GM12873 (cell line): Measurements from ENCODE around the gene CGNL1.

Experiments
- CTCF ChIP-seq: IDR thresholded peaks from 2 replicates; pipeline ENCODE4 v1.5.1; 2012; ENCODE audit warnings: low read depth, mild to moderate bottlenecking, moderate library complexity, low read length, control low read depth; ENCODE audit not compliant: insufficient read depth; ENCODE audit errors: missing control alignments

CGNL1 gene

DNA sequence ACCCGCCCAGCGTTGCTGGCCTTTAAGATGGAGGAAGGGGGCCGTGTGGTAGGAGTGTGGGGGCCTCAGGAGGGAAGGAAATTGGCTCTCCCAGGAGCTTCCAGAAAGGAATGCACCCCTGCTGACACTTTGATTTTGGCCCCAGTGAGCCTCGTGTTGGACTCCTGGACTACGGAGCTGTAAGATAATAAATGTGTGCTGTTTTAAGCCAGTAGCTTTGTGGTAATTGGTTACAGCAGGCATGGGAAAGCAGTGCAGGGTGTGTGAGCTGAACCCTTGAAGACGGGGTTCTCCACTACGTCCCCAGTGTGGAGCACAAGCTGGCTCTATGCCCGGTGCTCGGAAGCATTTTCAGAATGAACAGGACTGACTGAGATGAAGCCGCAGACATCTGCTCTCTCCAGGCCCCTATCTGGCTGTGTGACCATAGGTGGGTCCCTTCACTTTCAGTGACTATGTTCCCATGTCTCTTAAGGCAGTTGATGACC lies 22.9 kb upstream of the CGNL1 start:
- TF ChIP-seq CTCF, result no peak

DNA sequence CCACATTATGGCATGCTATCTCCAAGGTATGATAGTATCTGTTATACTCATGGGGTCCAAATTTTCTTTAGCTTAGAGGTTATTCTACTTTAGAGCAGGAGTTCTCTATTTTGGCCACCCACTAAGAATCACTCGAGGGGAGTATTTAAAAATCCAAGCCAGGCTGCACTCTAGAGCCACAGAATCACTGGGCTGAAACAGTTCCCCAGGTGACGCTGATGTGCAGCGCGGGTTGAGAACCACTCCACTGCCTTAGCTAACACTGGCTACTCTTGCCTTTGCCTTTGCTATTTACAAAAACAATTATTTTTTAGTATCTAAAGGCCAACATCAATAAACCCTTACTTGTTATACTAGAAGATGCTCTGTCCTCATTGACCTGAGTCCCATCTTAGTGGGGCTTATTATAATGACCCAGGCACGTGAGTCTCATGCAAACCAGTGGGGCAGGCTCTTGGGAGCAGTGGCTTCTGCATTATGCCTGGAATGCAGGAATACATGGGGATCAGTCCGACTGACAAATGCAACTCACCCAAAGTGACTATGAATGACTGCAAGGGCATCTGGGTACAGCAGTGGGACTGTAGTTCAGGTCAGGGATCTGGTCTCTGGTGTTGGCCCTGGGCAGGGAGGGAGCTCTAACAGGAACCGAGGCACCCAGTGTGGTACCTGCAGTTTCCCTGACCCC lies 21.7 kb upstream of the CGNL1 start:
- TF ChIP-seq CTCF, result no peak

DNA sequence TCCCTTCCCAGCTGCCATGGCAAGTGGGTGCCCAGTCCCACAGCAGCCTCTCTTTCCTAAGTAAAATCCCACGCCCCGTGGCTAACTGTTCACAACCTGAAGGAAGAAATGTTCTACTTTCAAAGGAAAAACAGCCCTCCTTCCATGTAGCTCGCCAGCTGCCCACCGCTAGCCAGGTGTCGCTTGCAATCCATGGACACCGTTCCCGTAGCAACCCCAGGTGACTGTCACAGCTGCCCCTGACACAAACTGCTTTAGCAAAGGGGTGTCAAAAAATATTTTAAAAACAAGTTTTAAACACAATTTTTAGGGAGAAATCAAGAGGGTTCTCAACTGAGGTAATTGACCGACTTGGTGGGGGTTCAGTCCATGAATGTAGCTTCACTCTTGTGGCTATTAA lies 21.0 kb upstream of the CGNL1 start:
- no peak for TF ChIP-seq CTCF

DNA sequence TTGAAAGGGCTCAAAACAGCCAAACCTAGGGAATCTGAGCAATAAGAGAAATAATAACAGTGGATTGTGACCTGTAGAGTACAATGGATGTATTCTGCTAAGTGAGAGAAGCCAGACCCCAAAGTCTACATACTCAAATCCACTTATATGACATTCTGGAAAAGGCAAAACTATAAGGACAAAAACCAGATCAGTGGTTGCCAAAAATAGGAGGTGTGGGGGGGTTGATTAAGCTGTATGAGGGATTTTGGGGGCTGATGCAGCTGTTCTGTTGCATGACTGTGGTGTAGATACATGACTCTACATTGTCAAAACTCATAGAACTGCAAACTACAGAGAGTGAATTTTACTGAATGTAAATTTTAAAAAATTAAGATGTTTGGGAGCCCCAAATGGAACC lies 20.1 kb upstream of the CGNL1 start:
- TF ChIP-seq CTCF, result no peak

GRCh38 chr15:57356636-57357035 lies 19.7 kb upstream of the CGNL1 start:
- no peak for TF ChIP-seq CTCF

DNA sequence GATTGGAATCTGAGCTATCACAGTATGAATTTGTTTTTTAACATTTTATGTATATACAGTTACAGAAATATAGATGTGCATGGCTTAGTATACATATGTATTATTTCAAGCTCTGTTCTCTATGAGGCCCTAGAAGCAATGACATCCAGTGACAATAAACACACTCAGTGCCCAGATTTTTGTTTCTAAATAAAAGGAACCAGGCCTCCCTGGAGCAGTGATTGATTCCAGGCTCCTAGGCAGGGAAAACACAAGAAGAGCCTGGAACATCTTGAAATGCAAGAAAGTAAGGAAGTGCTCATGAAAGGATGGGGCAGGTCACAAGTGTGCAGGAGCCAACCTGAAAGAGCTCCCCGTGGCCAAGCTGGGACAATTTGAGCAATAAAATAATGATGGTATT lies 18.5 kb upstream of the CGNL1 start:
- TF ChIP-seq CTCF, result no peak

DNA sequence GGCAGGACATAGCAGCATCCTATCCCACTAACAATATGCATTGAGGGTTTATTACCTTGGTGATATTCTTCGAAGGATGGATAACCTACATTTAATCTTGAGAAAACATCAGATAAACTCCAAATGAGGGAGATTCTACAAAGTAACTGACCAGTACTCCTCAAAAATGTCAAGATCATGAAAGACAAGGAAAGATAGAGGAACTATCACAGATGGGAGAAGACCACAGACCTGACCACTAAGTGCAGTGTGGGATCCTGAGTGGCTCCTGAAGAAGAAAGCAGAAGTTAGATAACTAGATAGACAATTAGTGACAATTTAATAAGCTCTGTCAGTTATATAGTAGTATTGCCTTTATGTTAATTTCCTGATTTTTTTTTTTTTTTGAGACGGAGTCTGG lies 17.7 kb upstream of the CGNL1 start:
- TF ChIP-seq CTCF, result no peak
